ENCODE results near the gene USE1.

Gene USE1

DNA sequence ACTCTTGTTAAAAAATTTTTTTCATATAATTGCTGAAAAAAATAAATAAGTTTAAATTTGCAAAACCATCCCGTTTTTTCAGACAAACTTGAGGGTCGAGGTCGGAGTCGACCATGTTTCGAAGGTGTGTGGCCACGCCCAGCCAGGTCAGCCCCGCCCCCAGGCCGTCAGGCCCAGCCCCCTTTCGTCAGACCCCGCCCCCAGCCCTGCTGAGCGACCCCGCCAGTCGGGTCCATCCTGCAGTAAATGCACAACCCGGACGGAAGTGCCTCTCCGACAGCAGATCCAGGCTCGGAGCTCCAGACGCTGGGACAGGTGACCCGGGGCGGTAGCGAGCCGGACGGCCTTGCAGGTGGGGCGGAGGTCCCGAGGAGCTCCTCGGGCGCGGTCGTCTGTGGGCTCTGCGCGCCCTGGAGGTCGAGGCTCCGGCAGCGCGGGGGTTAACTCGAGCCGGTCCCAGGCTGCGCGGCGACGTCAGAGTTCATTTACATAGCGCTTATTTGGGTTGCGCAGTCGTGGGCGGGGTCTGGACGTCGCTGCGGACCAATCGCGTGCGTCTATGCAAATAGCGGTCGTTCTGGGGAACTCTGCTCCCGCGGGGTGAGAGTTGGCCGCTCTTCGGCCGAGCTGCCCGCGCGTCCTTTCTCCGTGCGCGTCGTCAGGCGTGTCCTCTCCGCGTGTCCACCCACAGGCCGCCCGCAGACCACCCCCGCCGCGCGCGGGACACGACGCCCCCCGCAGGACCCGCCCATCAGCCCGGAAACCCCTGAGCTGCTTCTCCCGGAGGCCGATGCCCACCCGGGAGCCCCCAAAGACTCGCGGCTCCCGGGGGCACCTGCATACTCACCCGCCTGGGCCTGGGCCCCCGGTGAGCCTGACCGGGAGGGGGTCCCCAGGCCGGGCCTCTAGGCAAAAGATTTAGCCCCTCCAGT is 11.1 kb downstream of the USE1 start, which contains the start of gene OCEL1:
TSS of gene OCEL1 (plus strand) at position 225 of the 932 bp plus-strand sequence. CDS start at position 247, 22 bp downstream.
- peak; percentile 62; the same call in 1 of the 2 replicates for TF ChIP-seq TAF1 (IDR thresholded peaks at IDR 0.05; ENCODE audit: borderline replicate concordance, low read depth, low read length)
- TF ChIP-seq POLR2AphosphoS5 (IDR thresholded peaks at IDR 0.05; ENCODE audit: low read depth, low read length) = peak; percentile 82
- TF ChIP-seq POLR2A (IDR thresholded peaks at IDR 0.05; ENCODE audit: low read depth, low read length) = peak; percentile 86
- FAIRE-seq (peak; percentile 93), DNase-seq (ENCODE audit: insufficient read length) (peak; percentile 93)

- DNase-seq (ENCODE audit: insufficient read length) (no peak), FAIRE-seq (no peak)
- TF ChIP-seq POLR2AphosphoS5 (IDR thresholded peaks at IDR 0.05; ENCODE audit: low read depth, low read length) (no peak), TAF1 (IDR thresholded peaks at IDR 0.05; ENCODE audit: borderline replicate concordance, low read depth, low read length) (no peak), POLR2A (IDR thresholded peaks at IDR 0.05; ENCODE audit: low read depth, low read length) (no peak)
These were observed 12.7 kb downstream of the USE1 start for GRCh38 chr19:17227798-17228367.

GRCh38 chr19:17229890-17230289 is 14.7 kb downstream of the USE1 start:
- DNase-seq (ENCODE audit: insufficient read length) = no peak
- FAIRE-seq = no peak
- TF ChIP-seq POLR2AphosphoS5 (IDR thresholded peaks at IDR 0.05; ENCODE audit: low read depth, low read length) = no peak
- TF ChIP-seq TAF1 (IDR thresholded peaks at IDR 0.05; ENCODE audit: borderline replicate concordance, low read depth, low read length) = no peak
- TF ChIP-seq POLR2A (IDR thresholded peaks at IDR 0.05; ENCODE audit: low read depth, low read length) = no peak

GRCh38 chr19:17232258-17232657 is 17.1 kb downstream of the USE1 start:
- TF ChIP-seq POLR2A (IDR thresholded peaks at IDR 0.05; ENCODE audit: low read depth, low read length) = no peak
- no peak for TF ChIP-seq POLR2AphosphoS5 (IDR thresholded peaks at IDR 0.05; ENCODE audit: low read depth, low read length)
- TF ChIP-seq TAF1 (IDR thresholded peaks at IDR 0.05; ENCODE audit: borderline replicate concordance, low read depth, low read length) = no peak
- FAIRE-seq (no peak), DNase-seq (ENCODE audit: insufficient read length) (no peak)

- no peak for TF ChIP-seq TAF1 (IDR thresholded peaks at IDR 0.05; ENCODE audit: borderline replicate concordance, low read depth, low read length)
- TF ChIP-seq POLR2A (IDR thresholded peaks at IDR 0.05; ENCODE audit: low read depth, low read length) = no peak
- TF ChIP-seq POLR2AphosphoS5 (IDR thresholded peaks at IDR 0.05; ENCODE audit: low read depth, low read length) = no peak
- FAIRE-seq (peak; percentile 81), DNase-seq (ENCODE audit: insufficient read length) (peak; percentile 67)
These were observed 19.7 kb downstream of the USE1 start for GRCh38 chr19:17234911-17235299.

- TF ChIP-seq TAF1 (IDR thresholded peaks at IDR 0.05; ENCODE audit: borderline replicate concordance, low read depth, low read length) (no peak), POLR2A (IDR thresholded peaks at IDR 0.05; ENCODE audit: low read depth, low read length) (no peak), POLR2AphosphoS5 (IDR thresholded peaks at IDR 0.05; ENCODE audit: low read depth, low read length) (no peak)
- peak; percentile 71 for DNase-seq (ENCODE audit: insufficient read length)
- peak; percentile 94 for FAIRE-seq
These were observed 20.3 kb downstream of the USE1 start for GRCh38 chr19:17235300-17235970.

DNA sequence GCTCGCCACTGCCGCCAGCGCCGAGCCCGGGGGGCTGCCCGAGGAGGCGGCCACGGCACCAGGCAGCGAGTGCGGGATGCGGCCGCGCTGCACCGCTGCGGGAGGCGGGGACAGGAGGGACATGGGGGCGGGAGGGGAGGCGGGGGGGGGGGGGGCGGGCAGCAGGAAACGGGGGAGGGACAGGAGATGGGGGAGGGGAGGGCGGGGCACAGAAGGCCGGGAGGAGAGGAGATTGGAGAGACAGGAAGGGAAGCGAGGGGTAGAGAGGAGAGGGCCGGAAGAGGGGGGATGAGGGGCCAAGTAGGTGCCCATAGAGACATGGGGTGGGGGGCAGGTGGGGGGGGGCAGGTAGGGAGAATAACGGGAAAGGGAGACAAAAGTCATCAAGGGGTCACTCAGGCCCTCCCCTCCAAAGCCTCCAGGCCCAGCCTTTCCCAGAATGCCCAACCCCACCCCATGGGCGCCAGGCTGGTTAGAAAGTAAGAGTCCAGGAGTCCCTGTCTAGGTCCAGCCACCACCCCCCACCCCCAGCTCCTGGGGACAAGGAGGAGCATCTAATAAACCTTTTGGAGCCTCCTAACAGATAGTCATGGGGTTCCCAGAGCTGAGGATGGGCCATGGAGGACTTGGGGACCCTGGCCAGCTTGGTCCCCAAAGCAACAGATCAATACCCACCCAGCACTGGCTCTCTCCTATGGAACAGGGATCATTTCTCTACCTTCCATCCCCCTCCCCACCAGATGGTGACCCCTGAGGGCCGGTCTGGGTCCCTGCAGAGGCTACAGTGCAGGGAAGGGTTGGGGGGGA is 21.0 kb downstream of the USE1 start:
- DNase-seq (ENCODE audit: insufficient read length) (no peak), FAIRE-seq (no peak)
- no peak for TF ChIP-seq TAF1 (IDR thresholded peaks at IDR 0.05; ENCODE audit: borderline replicate concordance, low read depth, low read length)
- TF ChIP-seq POLR2A (IDR thresholded peaks at IDR 0.05; ENCODE audit: low read depth, low read length) = no peak
- no peak for TF ChIP-seq POLR2AphosphoS5 (IDR thresholded peaks at IDR 0.05; ENCODE audit: low read depth, low read length)

DNA sequence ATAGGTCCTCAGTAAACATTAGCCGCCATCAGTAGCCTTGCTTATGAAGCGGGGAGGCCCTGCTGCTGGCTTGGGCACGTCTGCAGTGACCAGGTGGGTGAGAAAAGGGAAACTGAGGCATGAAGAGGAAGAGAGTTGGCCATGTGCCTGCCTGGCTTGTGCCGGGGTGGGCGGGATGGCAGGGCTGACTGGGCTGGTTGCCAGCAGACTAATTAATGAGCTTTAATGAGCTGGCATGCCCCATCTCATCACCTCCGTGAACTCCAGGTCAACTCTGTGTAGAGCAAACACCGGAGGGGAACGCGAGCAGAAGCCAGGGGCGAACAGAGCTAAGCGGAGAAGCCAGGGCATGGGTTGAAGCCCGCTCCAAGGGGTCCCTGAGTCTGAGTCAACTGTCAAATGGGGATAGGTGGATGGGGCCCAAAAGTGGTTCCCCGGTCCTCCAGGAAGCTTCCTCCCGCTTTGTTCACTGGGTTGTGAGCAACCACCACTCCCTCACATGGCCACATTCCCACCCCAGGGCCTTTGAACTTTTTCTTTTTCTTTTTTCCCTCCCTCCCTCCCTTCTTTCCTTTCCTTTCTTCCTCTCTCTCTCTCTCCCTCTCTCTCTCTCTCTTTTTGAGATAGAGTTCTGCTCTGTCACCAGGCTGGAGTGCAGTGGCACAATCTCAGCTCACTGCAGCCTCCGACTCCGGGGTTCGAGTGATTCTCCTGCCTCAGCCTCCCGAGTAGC is 21.8 kb downstream of the USE1 start:
- no peak for DNase-seq (ENCODE audit: insufficient read length)
- FAIRE-seq = no peak
- TF ChIP-seq TAF1 (IDR thresholded peaks at IDR 0.05; ENCODE audit: borderline replicate concordance, low read depth, low read length) = no peak
- no peak for TF ChIP-seq POLR2AphosphoS5 (IDR thresholded peaks at IDR 0.05; ENCODE audit: low read depth, low read length)
- TF ChIP-seq POLR2A (IDR thresholded peaks at IDR 0.05; ENCODE audit: low read depth, low read length) = no peak

GRCh38 chr19:17237747-17238706 is 22.9 kb downstream of the USE1 start:
- TF ChIP-seq POLR2A (IDR thresholded peaks at IDR 0.05; ENCODE audit: low read depth, low read length) = no peak
- TF ChIP-seq TAF1 (IDR thresholded peaks at IDR 0.05; ENCODE audit: borderline replicate concordance, low read depth, low read length) = no peak
- no peak for TF ChIP-seq POLR2AphosphoS5 (IDR thresholded peaks at IDR 0.05; ENCODE audit: low read depth, low read length)
- no peak for FAIRE-seq
- DNase-seq (ENCODE audit: insufficient read length) = no peak

Data from GM12892 (cell line).